Astrocyte (in vitro differentiated cells and primary cell): ENCODE data around the gene CNPY4. TPM values are rescaled to one million over a fixed set of nuclear protein-coding genes. Genes with fewer than 3 reads are reported as not detected.

Source experiments
- DNase-seq: peaks from one replicate; pipeline ENCODE4 v3.0.0-alpha.2; 2010; ENCODE audit warnings: low read depth
- FAIRE-seq: peaks from 2 replicates; lab custom pipeline; 2011; peaks lifted over from hg19 to GRCh38; lab: Jason Lieb, UNC
- H2AFZ ChIP-seq: 2 replicates; pipeline ENCODE4 v1.6.0; 2012; ENCODE audit warnings: low read depth, low read length, inconsistent platforms
- H3K27ac ChIP-seq: 2 replicates; pipeline ENCODE4 v1.5.1; 2011; ENCODE audit warnings: low read depth, low read length, inconsistent platforms
- H3K27me3 ChIP-seq: 2 replicates; pipeline ENCODE4 v1.6.0; 2011; ENCODE audit warnings: low read length, inconsistent platforms; ENCODE audit not compliant: insufficient read depth
- H3K36me3 ChIP-seq: 2 replicates; pipeline ENCODE4 v1.5.1; 2011; ENCODE audit warnings: low read length, inconsistent platforms; ENCODE audit not compliant: insufficient read depth
- H3K4me1 ChIP-seq: 2 replicates; pipeline ENCODE4 v1.5.1; 2011; ENCODE audit warnings: low read length, inconsistent platforms; ENCODE audit not compliant: insufficient read depth
- H3K4me2 ChIP-seq: 2 replicates; pipeline ENCODE4 v1.6.0; 2012; ENCODE audit warnings: low read length, inconsistent platforms
- H3K4me3 ChIP-seq: 2 replicates; pipeline ENCODE4 v1.5.1; 2011; ENCODE audit warnings: low read depth, mild to moderate bottlenecking, low read length, inconsistent platforms; ENCODE audit not compliant: insufficient read depth
- H3K79me2 ChIP-seq: 2 replicates; pipeline ENCODE4 v1.6.0; 2012; ENCODE audit warnings: mild to moderate bottlenecking, low read length, inconsistent platforms; ENCODE audit not compliant: insufficient read depth
- H3K9ac ChIP-seq: 2 replicates; pipeline ENCODE4 v1.6.0; 2012; ENCODE audit warnings: mild to moderate bottlenecking, low read length, inconsistent platforms
- H3K9me3 ChIP-seq: 2 replicates; pipeline ENCODE4 v1.5.1; 2012; ENCODE audit warnings: low read depth, mild to moderate bottlenecking, low read length, inconsistent platforms; ENCODE audit not compliant: insufficient read depth
- H4K20me1 ChIP-seq: 2 replicates; pipeline ENCODE4 v1.6.0; 2012; ENCODE audit warnings: low read length, inconsistent platforms; ENCODE audit not compliant: insufficient read depth
- H3K27ac Mint-ChIP-seq: one replicate; pipeline ENCODE4 v1.8.0; 2021; ENCODE audit warnings: mild to moderate bottlenecking, mixed read lengths; ENCODE audit not compliant: unreplicated experiment
- H3K27me3 Mint-ChIP-seq: one replicate; pipeline ENCODE4 v1.8.0; 2021; ENCODE audit warnings: low read depth, mixed read lengths; ENCODE audit not compliant: unreplicated experiment
- H3K36me3 Mint-ChIP-seq: one replicate; pipeline ENCODE4 v1.8.0; 2021; ENCODE audit warnings: low read depth, mixed read lengths; ENCODE audit not compliant: unreplicated experiment
- H3K4me1 Mint-ChIP-seq: one replicate; pipeline ENCODE4 v1.8.0; 2021; ENCODE audit warnings: low read depth, mixed read lengths; ENCODE audit not compliant: unreplicated experiment
- H3K4me3 Mint-ChIP-seq: one replicate; pipeline ENCODE4 v1.8.0; 2021; ENCODE audit warnings: mild to moderate bottlenecking, moderate library complexity, mixed read lengths; ENCODE audit not compliant: unreplicated experiment
- H3K9me3 Mint-ChIP-seq: one replicate; pipeline ENCODE4 v1.8.0; 2021; ENCODE audit warnings: mild to moderate bottlenecking, mixed read lengths; ENCODE audit not compliant: unreplicated experiment
- CTCF ChIP-seq: IDR thresholded peaks from 2 replicates; pipeline ENCODE4 v1.5.1; 2011; ENCODE audit warnings: low read depth, mild to moderate bottlenecking, inconsistent platforms, low read length, moderate library complexity; ENCODE audit not compliant: insufficient read depth
- EZH2 ChIP-seq: IDR thresholded peaks from 2 replicates; pipeline ENCODE4 v1.6.1; 2012; ENCODE audit warnings: mild to moderate bottlenecking, low read length, inconsistent platforms; ENCODE audit not compliant: insufficient read depth
- total RNA-seq: library from RNA; stranded (reverse); gene quantifications from 2 replicates; pipeline ENCODE4 v1.2.1, GENCODE V29; 2021

Gene CNPY4
- total RNA-seq, 1 donor from 2014 or later = 16.4 TPM

DNA sequence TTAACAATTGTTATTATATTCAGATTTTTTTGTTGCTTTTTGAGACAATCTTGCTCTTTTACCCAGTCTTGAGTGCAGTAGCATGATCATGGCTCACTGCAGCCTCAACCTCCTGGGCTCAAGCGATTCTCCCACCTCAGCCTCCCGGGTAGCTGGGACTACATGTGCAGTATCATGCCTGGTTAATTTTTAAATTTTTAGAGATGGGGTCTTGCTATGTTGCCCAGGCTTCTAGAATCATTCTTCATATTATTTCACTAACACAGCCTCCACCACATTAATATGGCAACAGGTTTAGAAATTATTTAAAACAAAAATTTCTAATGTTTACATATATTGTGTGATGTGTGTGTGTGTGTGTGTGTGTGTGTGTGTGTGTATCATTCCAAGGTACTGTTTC, 27.8 kb downstream of the CNPY4 start:
- H3K36me3 Mint-ChIP-seq = no peaks in the 10 kb centered on the region
- DNase-seq (no peak), FAIRE-seq (no peak)
- Histone ChIP-seq H3K36me3 (no peaks in the 10 kb centered on the region), H3K9ac (no peak overlapping the region), H2AFZ (no peak overlapping the region), H3K4me1 (peaks cover 3% of the 10 kb centered on the region), H3K4me3 (no peak overlapping the region), H3K27ac (no peak overlapping the region), H3K79me2 (peaks cover 17% of the 10 kb centered on the region), H4K20me1 (peaks cover 3% of the 10 kb centered on the region), H3K9me3 (no peaks in the 10 kb centered on the region), H3K4me2 (no peak overlapping the region), H3K27me3 (no peaks in the 10 kb centered on the region)
- TF ChIP-seq EZH2 = no peak
- no peaks in the 10 kb centered on the region for H3K9me3 Mint-ChIP-seq
- H3K4me3 Mint-ChIP-seq = no peak overlapping the region
- no peaks in the 10 kb centered on the region for H3K27me3 Mint-ChIP-seq
- H3K4me1 Mint-ChIP-seq = peaks cover 2% of the 10 kb centered on the region
- H3K27ac Mint-ChIP-seq = no peak overlapping the region

DNA sequence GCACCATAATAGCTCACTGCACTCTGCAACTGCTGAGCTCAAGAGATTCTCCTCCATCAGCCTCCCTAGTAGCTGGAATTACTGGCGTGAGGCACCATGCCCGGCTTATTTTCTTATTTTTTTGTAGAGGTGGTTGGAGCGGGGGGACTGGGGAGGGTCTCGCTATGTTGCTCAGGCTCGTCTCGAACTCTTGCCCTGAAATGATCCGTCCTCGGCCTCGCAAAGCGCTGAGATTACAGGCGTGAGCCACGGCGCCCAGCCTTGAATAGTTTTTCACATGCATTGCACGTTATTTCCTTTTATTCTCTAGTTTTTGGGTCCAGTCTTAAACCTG, 28.8 kb downstream of the CNPY4 start:
- Mint-ChIP-seq H3K9me3 (no peaks in the 10 kb centered on the region), H3K4me3 (peak overlapping the region; percentile 98), H3K4me1 (no peaks in the 10 kb centered on the region), H3K27me3 (no peaks in the 10 kb centered on the region), H3K27ac (peak overlapping the region; percentile 86), H3K36me3 (peaks cover 3% of the 10 kb centered on the region)
- Histone ChIP-seq H2AFZ (peak overlapping the region; percentile 88), H3K4me3 (peak overlapping the region; percentile 46), H3K27me3 (no peaks in the 10 kb centered on the region), H3K9ac (peak overlapping the region; percentile 61), H3K36me3 (no peaks in the 10 kb centered on the region), H3K9me3 (no peaks in the 10 kb centered on the region), H3K4me2 (peak overlapping the region; percentile 99), H3K4me1 (peaks cover 3% of the 10 kb centered on the region), H4K20me1 (peaks cover 8% of the 10 kb centered on the region), H3K27ac (peak overlapping the region; percentile 34), H3K79me2 (peaks cover 17% of the 10 kb centered on the region)
- DNase-seq = no peak
- TF ChIP-seq CTCF (no peak), EZH2 (no peak)
- FAIRE-seq = no peak

GRCh38 chr7:100148559-100149328, 29.3 kb downstream of the CNPY4 start, which contains the start of gene LAMTOR4:
Gene LAMTOR4, plus strand, starts transcription at chr7:100148918. Its CDS starts 55 bp downstream, at chr7:100148973.
- TF ChIP-seq EZH2 = no peak
- no peak for TF ChIP-seq CTCF
- no peaks in the 10 kb centered on the region for H3K9me3 ChIP-seq
- peak within 1 kb of the TSS; percentile 88 for H3K4me3 ChIP-seq
- no peaks in the 10 kb centered on the region for H3K9me3 Mint-ChIP-seq
- H3K9ac ChIP-seq = peak within 1 kb of the TSS; percentile 96
- H2AFZ ChIP-seq = peak within 1 kb of the TSS; percentile 88
- peaks cover 17% of the 10 kb centered on the region for H3K79me2 ChIP-seq
- H3K27ac Mint-ChIP-seq = peak within 1 kb of the TSS; percentile 86
- peak within 1 kb of the TSS; percentile 99 for H3K4me2 ChIP-seq
- H3K4me1 ChIP-seq = peaks cover 3% of the 10 kb centered on the region
- no peaks in the 10 kb centered on the region for H3K4me1 Mint-ChIP-seq
- H3K27ac ChIP-seq = peak within 1 kb of the TSS; percentile 60
- peak within 1 kb of the TSS; percentile 98 for H3K4me3 Mint-ChIP-seq
- peak; percentile 64 for FAIRE-seq
- peaks cover 12% of the 10 kb centered on the region for H4K20me1 ChIP-seq
- no peaks in the 10 kb centered on the region for H3K27me3 Mint-ChIP-seq
- peak; percentile 97 for DNase-seq
- H3K27me3 ChIP-seq = no peaks in the 10 kb centered on the region
- H3K36me3 ChIP-seq = no peaks in the 10 kb centered on the region
- H3K36me3 Mint-ChIP-seq = peaks cover 6% of the 10 kb centered on the region
